Tongue (tissue), 2 donors: ENCODE data around the gene PCSK7. TPM values are rescaled to one million over a fixed set of nuclear protein-coding genes. Genes with fewer than 3 reads are reported as not detected.
"Not testable (repeated sequence)": the region's sequence is repeated elsewhere in the genome, so short reads cannot be mapped to it uniquely, and the experiment has no call there.

ENCODE experiments used
- DNase-seq: peaks from one replicate; pipeline ENCODE4 v3.0.0-alpha.2; 2015
- total RNA-seq: library from RNA; depleted of rRNA; stranded (reverse); fragments of >200 nt; gene quantifications from one replicate; pipeline ENCODE4 v1.2.3, GENCODE V29; 2014

The PCSK7 gene
- total RNA-seq, 1 donor from 2014 or later, result 42.2 TPM

DNA sequence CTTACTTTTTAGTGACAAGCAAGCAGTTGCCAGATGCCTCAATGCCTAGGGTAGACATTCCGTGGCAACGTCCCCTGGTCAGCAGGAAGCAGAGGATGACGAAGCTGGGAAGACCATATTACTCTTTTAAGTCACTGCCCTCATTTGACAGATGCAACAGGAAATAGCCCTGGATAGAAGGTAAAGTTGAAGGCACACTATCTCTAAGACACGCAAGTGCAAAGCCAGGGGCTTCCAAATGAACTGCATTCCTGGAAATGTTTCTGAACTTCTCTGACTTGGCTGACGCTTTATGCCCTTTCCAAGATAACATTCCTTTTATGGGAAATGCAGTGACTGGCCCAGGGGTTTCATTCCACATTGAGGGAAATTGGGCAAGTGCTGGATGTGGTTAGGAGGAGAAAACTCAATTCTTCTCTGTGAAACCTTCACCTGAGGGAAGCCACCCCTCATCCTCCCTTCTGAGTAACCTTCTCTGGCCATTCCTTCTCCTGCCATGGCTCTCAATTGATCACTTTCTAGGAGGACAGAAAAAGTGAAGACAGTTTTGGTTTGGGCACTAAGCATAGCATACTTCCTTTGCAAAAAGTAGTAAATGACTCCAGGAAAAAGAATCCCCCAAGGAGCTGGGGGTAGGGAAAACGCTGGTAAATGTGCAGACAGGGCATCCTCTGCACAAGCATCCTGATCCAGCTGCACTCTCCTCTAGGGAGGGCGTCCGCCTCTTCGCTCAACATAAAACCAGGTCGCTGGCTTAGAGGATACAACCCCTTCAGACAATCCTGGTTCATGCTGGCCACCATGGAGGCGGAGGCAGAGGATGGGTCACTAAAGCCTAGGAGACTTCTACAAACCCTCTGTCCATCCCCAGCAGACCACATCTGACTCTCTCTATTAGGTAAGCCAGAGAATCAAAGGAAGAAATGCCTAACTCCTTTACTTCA, 14.5 kb downstream of the PCSK7 start:
- no peak for DNase-seq

DNA sequence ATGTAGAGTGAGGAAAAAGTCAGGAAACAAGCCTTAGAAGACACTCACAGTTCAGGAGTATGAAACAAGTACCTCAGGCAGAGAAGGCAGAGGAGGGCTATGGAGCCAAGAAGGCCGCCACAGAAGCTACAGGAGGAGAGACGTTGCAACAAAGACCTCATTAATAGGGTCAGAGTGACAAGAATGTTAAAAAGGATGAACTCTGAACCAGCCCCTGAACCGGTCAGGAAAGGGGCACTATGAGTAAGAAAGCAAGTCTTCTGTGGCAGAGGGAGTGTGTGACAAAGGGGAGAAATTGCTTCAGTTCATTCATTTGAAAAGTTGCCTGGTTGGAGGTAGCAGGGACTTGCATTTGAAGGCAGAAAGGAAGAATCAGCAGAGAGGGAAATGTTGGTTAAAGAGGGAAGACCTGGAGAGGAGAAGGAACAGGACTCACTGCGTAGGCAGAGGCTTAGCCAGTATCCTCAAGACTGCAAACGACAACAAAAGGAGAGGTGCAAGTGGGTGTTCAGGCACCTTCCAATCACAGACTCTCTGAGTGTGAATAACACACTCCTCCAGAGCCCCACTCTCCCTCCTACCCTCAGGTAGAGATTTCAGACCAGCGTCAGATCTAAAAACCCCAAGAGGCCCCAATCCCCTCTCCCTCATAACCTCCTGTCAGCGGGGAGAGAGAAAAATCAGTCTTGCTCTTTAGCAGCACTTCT, 17.3 kb downstream of the PCSK7 start:
- no peak for DNase-seq

DNA sequence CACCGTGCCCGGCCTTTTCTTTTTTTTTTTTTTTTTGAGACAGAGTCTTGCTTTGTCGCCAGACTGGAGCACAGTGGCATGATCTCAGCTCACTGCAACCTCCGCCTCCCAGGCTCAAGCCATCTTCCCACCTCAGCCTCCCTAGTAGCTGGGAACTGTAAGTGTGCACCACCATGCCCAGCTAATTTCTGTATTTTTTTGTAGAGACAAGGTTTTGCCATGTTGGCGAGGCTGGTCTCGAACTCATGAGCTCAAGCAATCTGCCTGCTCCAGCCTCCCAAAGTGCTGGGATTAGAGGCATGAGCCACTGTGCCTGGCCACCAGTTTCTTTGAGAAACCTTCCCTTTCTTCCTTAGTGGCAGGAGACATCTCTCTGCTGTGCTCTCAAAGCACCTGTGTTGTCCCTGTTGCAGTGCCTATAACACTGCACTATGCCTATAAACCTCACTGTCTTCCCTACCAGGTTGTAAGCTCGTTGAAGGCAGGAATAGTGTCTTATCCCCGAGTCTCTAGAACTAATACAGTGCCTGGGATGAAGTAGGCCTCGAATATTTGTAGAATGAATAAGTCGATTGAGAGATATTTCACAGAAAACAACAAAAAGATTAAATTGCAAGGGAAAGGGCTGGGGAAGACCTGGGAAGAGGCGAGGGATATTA, 19.0 kb downstream of the PCSK7 start:
- no peak for DNase-seq

DNA sequence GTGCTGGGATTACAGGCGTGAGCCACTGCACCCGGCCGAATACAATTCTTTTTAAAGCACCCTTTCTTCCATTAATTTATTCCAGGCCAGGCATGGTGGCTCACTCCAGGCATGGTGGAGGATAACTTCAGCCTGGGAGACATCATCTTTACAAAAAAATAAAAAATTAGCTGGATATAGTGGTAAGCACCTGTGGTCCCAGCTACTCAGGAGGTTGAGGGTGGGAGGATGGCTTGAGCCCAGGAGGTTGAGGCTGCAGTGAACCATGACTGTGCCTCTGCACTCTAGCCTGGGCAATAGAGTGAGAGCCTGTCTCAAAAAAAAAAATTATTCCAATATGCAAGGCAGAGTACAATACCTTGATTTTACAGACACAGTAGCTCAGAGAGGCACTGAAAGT, 21.3 kb downstream of the PCSK7 start:
- DNase-seq, result no peak

DNA sequence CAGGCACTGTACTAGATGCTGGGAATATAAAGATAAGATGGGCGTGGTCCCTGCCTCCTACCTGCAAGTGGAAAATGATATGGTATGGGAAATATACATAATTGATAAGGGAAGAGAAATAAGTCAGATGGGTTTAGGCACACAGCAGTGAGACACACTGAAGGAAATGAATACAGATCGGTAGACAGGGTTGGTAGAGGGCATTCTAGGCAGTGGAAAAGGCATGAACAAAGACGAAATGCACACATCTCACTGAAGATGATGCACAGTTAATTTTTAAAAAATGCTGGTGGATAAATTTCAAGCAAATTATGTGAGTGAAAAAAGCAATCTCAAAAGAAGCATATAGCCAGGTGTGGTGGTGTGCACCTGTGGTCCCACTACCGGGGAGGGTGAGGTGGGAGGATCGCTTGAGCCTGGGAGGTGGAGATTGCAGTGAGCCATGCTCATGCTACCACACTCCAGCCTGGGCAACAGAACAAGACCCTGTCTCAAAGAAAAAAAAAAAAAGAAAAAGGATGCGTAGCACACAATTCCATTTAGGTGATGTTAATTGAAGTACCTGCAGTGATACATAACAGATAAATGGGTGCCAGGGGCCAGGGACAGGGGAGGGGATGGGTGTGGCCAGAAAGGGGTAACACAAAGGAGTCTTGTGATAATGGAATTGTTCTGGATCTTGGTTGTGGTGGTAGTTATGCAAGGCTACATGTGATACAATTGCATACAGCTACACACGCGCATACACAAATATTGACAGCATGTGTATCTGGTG, 22.3 kb downstream of the PCSK7 start:
- DNase-seq, result not testable (repeated sequence)

DNA sequence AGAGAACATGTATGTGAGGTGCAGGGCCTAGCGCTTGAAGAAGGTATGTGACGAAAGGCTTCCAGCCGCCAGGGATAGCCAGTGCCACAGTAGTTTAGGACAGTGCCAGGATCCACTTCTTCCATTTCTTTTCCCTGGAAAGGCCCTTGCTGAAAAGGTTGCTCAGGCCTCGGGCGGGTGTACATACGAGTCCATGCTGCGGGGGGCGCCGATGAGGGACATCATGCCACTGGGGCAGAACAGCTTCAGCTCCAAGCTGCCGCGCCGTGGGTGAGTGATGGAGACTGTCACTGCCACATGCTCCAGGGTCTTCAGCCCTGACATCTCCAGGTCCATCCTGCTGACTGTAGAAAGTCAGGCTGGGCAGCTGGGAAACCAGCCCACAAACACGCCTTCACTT, 23.2 kb downstream of the PCSK7 start:
- not testable (repeated sequence) for DNase-seq

DNA sequence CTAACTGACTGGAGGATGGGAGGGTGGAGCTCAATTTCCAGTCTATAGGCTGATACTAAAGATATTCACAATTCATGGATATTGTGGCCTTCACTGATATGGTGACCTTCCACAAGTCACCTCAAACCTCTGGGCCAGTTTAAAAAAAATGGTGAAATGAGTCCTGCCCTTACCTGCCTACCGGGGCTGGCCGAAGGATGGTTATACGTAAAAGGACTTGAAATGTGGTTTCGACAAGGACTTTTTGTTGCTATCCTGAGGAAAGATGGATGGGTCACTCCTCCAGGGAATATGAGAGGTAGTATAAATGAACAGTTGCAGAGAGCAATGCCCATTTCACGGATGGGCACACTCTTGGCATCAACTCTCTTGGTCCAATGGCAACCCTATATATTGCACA, 24.4 kb downstream of the PCSK7 start:
- not testable (repeated sequence) for DNase-seq

DNA sequence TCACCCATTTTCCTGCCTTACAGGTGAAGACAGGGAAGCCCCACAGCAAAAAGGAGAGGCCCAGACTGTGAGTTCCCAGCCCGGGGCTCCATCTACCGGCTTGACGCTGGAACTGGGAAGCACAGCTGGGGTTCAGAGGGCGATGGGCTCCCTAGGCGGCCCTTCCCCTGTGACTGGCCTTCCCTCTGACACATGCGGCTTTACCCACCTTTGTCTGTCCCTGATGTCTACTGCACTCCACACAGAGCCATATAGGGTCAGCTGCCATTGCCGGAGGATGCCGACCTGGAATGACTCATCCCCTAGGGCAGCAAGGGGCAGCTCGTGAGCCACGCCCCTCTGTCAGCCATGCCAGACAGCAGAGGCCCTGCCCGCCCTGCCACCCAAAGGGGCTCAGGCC, 25.0 kb downstream of the PCSK7 start:
- DNase-seq, result not testable (repeated sequence)

DNA sequence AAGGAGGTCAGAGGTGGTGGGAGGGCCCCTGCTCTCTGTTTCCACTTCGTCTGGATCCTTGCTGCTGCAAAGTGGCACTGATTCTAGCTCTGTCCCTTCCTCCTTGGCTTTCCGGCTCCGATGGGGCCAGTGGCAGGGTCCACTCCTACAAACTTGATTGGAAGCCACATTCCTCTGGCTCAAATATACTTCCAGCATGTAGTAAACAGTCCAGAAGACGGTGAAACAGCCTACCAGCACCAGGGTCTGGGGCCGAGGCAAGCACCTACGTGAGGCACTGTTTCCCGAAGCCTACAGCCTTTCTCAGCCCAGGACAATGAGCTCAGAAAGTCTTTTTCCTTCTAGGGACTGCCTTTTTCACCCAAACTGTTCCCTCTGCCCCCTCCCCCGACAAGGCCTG, 25.8 kb downstream of the PCSK7 start:
- not testable (repeated sequence) for DNase-seq

DNA sequence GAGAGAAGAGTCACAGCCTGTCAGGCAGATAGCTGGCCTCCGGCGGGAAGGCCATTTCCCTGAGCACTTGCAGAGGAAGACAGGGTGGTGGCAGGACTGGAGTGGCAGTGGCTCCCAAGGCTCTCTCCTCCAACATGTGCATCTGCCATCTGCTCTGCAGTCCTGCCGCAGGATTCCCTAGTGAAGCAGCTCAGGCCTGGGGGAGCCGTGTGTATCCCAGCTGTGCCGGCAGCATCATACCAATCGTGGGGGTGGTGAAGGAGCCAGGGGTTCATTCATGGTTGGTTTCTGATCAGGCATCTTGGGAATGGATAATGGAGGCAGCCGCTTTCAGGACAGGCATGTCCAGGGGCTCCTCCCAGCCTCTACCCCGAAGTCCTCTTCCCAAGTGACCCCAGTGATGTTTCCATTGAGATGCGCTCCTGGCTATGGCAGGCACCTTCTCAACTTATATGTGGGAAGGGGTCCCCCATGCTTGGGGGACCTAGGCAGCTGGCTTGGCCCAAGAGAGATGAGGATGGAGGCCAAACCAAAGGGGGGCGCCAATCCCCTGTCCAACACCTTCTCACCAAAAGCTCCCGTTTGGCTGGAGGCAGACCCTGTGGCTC, 26.6 kb downstream of the PCSK7 start:
- no peak for DNase-seq

DNA sequence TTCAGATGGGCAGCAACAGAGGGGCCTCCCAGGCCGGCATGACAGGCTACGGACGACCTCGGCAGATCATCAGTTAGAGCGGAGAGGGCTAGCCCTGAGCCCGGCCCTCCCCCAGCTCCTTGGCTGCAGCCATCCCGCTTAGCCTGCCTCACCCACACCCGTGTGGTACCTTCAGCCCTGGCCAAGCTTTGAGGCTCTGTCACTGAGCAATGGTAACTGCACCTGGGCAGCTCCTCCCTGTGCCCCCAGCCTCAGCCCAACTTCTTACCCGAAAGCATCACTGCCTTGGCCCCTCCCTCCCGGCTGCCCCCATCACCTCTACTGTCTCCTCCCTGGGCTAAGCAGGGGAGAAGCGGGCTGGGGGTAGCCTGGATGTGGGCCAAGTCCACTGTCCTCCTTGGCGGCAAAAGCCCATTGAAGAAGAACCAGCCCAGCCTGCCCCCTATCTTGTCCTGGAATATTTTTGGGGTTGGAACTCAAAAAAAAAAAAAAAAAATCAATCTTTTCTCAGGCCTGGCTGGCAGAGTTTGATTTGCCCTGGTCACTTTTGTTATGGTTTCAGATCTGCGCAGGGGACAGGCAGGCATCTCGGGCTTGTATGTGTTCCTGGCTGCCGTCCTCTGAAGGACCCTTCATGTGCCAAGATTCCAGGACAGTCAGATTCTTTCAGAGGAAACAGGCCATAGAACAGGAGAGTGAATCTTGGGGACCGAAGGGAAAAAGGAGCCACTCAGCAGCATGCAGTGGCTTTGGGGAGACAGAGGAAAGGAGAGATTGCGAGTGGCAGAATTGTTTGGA, 27.4 kb downstream of the PCSK7 start:
- DNase-seq, result no peak

DNA sequence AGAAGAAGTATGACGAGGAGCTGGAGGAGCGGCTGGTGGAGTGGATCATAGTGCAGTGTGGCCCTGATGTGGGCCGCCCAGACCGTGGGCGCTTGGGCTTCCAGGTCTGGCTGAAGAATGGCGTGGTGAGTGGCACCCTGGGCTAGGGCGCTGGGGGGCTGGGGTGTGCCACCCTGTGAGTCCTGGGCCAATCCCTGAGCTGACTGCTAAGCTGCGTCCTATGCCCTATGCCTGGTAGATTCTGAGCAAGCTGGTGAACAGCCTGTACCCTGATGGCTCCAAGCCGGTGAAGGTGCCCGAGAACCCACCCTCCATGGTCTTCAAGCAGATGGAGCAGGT, 28.8 kb downstream of the PCSK7 start:
- no peak for DNase-seq

DNA sequence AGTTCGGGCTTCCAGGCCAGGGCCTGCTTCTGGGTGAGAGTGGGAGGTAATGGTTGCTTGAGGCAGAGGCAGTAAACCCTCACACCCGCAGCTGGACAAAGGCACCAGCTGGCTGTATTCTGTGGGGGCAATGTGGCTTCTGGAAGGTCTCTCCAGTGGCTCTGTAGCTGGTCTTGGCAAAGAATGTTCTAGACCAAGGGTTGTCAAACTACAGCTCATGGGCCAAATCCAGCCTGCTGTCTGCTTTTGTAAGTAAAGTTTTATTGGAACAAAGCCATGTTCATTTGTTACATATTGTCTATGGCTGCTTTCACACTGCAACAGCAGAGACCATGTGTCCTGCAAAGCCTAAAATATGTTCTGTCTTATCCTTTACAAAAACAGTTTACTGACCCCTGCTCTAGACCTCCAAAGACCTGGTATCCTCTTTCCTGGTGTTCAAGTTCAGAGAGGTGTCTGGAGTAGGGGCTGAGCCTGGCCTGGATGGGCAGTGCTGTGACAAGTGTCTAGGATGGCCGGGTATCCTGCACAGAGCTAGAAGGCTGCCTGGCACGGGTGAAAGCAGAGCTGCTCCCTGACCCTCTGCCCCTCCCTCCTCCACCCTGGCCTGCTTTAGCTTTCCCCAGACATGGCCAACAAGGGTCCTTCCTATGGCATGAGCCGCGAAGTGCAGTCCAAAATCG, 29.3 kb downstream of the PCSK7 start:
- no peak for DNase-seq

DNA sequence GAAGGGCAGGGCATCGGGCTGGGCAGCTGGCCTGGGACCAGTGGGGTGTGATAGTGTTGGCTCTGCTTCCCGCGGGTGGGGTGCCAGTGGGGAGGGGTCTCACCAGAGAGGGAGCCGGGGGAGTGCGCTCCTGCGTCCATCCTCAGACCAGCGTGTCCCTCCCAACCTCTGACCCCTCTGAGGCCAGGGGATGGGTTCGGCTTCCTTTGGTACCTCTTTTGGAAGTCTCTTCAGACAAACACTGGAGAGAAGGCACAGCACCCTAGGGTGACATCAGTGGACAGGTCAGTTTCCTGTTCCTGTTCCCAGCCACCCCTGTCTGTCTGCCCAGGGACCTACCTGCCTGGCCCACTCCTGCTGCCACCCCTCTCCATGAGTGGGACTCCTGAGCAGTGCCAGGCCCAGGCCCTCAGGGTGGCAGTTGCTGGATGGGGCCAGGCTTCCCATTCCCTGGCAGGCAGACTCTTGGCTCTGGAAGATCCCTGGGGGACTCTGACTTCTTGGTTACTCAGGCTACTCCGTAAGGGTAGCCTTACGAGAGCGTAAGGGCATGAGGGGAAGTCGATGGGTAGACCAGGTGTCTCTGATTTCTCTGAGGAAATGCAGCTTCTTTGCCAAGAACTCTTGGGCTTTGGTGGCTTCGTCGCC, 30.1 kb downstream of the PCSK7 start:
- no peak for DNase-seq

DNA sequence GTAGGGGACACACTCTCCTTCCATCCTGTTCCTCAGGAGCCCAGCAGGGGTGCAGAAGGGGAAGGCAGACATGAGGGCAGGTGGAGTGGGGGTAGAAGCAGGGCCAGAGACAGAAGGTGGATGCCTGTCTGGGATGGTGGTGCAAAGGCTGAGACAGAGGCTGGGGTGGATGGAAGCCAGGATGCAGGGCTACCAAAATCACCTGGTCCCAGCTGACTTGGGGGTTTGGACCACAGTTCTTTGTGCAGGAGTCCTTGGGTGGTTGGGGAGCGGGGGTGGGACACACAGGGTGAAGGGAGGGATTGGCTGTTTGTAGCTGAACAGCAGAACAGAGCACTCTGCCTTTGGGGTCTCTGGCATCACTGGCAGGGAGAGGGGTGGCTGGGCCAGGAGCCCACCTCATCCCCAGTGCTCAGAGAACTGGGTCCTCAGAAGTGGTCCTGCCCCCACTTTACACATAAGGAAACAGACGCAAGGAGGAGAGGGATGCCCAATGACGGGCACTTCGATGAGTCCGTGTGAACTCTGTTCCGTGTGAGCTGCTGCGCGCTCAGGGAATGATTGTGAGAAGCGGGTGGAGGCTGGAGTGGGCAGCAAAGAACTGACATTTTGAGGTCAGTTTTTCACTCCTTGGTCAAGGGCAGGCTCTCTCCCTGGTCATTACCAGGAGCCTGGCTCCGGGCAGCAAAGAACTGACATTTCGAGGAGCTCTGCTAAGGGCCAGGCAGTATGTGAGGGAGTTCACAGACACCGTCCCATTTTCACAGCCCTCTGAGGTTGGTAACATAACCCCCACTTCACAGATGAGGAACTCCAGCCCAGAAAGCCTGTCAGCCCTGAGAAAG, 30.8 kb downstream of the PCSK7 start:
- DNase-seq, result no peak

DNA sequence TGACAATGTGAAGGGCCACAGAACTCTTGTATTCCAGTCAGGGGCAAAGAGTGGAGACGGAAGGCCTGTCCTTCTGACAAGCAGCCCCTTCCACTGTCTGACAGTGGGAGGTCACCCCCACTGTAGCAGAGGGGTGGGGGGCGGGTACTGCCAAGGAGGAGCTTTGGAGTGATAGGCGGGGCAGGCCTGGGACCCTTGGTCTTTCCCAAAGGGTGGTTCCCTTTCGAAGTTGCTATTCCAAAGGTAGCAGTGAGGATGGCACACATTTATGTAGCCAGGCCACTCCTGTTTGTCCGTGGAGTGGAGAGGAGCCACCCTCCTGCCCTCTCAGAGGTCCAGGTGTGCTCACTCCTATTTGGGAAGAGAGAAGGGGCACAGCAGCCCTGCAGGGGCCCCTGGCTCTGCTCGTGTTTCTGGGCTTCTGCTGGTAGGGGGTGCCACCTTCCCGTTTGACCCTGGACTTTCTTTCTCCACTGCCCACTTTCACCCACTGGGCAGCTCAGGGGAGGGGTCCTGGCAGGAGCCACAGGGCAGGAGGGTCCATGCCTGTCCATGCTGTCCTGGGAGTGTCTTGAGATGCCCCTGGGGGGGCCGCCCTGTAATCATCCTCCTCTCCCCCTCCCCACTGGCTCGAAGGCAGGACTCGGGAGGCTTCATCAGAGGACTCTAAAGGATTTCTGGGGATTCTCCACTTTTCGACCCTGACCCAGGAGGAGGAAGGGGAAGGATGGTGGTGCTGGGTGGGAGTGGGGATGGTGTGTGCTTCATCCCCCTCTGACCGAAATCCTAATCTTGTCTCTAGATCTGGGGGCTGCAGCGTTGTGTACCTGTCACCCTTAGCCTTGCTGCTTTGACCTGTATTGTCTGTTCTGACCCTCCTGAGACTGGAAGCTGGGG, 31.7 kb downstream of the PCSK7 start:
- DNase-seq, result no peak

DNA sequence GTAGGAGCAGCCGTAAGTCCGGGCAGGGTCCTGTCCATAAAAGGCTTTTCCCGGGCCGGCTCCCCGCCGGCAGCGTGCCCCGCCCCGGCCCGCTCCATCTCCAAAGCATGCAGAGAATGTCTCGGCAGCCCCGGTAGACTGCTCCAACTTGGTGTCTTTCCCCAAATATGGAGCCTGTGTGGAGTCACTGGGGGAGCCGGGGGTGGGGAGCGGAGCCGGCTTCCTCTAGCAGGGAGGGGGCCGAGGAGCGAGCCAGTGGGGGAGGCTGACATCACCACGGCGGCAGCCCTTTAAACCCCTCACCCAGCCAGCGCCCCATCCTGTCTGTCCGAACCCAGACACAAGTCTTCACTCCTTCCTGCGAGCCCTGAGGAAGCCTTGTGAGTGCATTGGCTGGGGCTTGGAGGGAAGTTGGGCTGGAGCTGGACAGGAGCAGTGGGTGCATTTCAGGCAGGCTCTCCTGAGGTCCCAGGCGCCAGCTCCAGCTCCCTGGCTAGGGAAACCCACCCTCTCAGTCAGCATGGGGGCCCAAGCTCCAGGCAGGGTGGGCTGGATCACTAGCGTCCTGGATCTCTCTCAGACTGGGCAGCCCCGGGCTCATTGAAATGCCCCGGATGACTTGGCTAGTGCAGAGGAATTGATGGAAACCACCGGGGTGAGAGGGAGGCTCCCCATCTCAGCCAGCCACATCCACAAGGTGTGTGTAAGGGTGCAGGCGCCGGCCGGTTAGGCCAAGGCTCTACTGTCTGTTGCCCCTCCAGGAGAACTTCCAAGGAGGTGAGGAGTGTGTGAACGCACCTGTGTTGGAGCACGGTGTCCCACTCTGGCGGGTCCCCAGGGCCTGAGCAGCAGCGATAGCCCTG, 32.6 kb downstream of the PCSK7 start, which contains the start of gene TAGLN:
Gene TAGLN, plus strand, starts transcription at position 318 of the 863 bp plus-strand sequence. CDS start 3,644 bp downstream, outside the sequence.
- peak; percentile 80 for DNase-seq
